GM19043 (cell line): Measurements from ENCODE around the gene HESX1.

Experiments
- ATAC-seq: cut with Tn5 transposase; IDR thresholded peaks from one replicate; pipeline ENCODE4 v1.9.1; 2021; ENCODE audit warnings: low read depth; ENCODE audit not compliant: unreplicated experiment

The HESX1 gene

DNA sequence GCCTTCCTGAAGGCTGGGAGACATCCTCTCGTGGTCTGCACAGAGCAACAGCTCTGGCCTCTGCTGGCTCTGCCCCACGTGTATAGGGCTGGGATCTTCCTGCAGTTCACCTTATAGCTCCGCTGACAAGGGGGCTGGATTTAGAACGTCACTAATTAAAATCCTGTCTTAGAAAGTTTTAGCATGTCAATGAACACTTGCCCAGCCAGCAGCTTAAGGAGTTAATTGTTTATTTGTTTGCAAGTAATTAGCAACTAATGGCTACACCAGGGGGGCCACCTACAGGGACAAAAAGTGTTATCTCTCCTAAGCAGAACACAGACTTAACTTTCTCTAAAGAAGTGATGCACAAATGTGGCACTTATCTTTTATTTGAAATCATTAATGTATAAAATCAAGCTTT lies at the start of gene HESX1:
TSS of gene HESX1 (minus strand) at position 84 of the 403 bp plus-strand sequence. CDS start at position 24, 60 bp downstream.
- ATAC-seq, result no peak

DNA sequence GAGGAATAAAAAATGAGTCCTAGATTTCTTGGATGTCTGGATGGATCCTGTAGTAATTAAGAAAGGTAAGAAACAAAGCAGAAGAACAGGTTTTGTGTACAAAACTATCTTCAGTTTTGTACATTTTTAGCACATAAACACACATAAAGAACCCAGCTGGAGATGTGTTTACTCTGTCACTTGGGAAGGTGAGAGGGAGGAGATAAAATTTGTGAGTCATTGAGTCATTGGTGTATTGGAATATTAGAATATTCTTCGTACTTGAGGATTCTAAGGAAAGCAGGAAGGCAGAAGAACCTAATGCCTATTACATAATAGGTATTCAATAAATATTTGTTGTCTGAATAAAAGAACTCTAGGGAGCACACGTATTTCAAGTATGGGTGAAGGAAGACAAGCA lies 45.2 kb upstream of the HESX1 start:
- no peak for ATAC-seq

DNA sequence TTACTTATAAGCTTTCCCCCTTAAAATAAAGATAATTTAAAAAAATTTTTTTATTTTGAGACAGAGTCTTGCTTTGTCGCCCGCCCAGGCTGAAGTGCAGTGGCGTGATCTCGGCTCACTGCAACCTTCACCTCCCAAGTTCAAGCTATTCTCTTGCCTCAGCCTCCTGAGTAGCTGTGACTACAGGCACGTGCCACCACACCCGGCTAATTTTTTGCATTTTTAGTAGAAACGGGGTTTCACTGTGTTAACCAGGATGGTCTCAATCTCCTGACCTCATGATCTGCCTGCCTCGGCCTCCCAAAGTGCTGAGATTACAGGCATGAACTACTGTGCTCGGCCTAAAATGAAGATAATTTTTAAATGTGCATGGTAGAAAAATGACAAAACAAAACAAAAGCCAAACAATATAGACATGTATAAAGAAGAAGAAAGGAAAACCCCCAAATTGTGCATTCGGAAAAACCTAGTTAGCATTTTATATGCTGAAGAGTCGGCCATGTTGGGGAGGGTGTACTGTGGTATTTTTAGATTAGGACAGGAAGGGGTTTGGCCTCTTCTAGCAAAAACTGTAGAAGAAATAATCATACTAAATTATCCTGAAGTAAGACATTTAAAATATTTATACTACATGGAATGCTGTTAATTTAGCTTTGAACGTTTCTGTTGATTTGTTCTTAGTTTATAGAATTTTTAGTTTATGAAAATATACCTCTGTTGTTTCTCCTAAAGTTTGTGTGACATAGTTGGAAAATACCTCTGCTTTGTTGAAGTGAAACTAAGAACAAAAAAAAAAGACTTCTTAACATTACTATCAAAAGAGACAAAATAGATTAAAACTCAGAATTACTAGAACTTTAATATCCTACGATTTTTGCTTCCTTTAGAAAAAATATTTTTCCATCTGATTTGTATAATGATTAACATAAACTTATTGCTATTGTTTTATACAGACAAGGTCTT lies 35.1 kb upstream of the HESX1 start:
- peak; percentile 59 for ATAC-seq

DNA sequence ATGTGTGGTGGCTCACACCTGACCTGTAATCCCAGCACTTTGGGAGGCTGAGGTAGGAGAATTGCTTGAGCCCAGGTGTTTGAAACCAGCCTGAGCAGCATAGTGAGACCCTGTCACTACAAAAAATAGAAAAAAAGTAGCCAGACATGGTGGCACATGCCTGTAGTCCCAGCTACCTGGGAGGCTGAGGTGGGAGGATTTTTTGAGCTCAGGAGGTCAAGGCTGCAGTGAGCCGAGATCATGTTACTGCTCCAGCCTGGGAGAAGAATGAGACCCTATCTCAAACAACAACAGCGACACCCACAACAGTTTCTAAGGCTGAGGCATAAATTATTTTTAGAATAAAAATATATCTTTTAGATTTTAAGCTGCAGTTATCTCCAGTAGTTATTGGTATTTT lies 34.0 kb upstream of the HESX1 start:
- ATAC-seq, result no peak

DNA sequence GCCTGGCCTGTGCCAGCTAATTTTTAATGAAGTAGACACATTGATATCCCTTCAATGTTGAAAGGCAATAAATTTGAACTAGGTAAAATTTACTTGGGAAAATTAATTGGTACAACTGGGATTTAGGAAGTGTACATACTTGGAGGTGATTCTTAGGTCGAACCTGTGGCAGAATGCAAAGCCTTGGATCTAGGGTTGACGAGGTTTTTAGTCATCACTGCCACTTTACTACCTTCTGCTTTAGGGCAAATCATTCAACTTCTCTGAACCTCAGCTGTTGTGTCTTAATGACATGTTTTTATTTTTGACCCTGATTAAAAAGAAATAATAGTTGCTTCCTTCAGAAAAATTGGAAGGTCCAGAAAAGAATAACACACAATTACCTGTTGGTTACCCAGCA lies 30.2 kb upstream of the HESX1 start:
- no peak for ATAC-seq

DNA sequence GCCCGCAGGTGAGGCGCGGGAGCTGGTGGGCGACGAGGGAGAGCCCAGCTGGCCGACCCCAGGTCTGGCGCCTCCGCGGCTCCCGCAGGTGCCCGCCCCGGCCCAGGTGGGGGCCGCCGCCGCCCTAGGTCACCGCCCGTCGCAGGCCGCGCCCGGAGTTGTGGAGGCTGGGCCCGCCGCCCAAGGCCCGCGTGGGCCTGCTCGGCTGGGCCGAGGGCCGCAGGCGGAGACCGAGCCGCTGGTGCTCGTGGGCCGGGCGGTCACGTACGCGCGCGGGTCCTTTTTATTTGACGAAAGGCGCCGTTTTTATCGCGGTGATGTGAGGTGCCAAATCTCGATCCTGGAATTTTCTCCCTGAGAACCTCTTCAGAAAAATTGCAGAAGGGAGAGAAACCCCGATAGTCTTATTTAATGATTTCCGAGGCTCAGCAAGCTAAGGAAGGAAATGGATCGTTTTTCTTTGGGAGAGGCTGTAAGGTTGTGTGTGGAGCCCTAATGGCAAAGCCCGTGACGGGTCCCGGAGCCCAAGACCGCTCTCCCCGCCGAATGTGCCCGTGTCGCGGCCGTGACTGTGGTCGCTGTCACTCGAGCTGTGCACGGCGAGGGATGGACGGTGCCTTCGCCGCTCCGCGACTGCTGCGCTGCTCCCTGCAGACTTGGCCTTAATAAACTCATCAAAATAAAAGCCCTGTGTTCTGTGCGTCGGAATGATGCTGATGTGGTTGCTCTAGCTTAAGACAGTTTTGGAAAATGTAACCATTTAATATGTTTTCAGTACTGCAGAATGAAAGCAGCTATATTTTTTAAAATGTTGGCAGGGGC lies 28.4 kb upstream of the HESX1 start:
- ATAC-seq, result peak; percentile 26

DNA sequence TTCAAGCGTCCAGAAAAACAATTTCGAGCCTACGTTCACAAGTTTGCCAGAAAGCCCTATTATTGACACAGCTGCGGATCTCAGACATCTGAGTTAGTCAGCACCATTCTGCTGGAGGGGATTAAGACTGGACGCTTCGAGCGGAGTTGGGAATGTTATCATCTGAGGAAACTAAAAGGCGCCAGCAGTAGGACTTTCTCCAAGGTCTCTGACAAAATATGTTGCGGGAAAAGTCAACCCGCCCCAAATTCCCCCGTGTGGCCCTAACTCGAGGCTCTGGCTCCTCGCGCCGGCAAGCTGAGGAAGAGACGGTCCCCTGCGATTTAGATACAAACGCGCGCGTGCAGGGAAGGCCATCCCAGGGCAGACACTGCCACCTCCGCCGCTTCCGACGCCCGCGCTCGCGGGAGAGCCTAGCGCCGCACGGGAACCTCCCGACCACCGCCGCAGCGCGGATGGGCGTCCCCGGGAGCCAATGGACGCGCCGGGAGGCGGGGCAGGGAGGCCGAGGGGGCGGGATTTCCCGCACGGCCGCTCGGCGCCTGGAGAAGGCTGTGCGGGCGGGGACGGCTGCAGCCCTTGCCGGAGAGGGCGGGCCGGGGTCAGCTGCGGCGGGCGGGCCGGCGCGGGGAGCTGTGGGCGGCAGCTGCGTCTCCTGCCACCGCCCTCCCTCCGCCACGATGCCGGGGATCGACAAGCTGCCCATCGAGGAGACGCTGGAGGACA lies 27.6 kb upstream of the HESX1 start, which contains the start of gene APPL1:
TSS of gene APPL1 (plus strand) at position 526 of the 726 bp plus-strand sequence. CDS start at position 681, 155 bp downstream.
- peak; percentile 76 for ATAC-seq

DNA sequence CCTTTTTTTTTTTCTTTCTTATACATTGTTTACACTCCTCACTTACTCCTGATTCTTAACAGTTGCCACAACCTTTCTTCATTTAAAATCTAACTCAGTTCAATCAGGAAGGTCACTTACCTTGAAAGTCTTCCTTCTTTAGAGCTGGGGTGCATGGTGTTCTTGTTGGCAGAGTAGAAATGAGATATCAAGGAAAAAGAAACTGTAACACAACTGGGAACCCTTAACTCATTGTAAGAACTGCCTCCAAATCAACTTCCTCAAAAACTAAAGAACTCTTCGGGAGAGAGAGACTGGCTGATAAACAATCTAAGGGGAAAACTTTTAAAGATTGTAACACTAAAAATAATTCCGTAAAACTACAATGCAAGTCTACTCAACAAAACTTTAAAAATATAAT lies 26.4 kb upstream of the HESX1 start:
- ATAC-seq, result no peak

DNA sequence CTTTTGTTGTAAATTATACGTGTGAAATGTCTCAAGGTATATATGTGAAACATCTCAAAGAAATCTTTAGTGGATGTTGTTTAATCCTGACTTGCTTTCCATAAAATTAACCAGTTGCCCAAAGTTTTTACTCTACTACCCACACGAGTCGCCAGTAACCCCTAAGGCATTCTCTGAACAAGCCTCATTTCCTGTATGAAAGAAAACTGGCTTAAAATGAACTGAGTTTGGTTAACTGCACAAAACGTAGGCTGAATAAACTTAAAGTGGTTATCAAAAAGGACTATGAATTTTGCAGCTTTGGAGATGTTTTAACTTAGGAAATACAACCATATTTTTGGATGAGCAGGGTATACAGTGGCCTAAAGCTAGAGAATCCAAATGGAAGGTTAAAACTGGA lies 25.1 kb upstream of the HESX1 start:
- ATAC-seq, result no peak

DNA sequence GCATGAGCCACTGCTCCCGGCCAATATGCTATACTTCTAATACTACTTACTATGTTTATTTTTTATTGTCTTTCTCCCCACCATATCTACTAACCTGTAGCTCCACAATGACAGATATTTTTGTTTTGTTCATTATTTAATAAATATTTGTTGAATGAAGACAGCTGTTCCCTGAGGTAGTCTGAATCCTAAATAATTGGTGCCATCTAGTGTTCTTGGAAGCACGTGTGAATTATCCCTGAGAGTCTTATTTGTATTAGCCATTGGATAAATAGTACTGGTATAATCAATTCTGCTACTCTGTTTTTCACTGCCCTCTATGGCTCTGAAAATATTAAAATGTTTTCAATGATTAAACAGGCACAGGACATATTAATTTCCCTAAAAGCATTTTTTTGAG lies 22.1 kb upstream of the HESX1 start:
- ATAC-seq, result no peak

DNA sequence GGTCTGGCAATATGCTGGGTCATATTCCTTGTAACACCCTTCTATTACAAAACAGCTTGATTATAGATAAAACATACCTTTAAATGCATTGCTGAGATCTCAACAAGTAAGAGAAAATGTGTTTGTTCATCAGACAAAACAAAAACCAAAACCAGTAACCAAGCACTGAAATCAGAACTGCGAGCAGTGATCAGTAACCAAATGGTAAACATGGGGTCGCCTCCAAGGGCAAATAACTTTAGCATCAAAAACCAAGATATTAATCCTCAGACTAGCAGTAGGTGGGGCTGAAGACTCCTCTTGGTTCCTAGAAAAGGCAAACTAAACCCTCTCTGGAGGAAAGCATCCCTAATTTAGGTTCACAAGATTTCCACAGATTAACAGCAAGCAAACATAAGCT lies 6.6 kb upstream of the HESX1 start:
- no peak for ATAC-seq

DNA sequence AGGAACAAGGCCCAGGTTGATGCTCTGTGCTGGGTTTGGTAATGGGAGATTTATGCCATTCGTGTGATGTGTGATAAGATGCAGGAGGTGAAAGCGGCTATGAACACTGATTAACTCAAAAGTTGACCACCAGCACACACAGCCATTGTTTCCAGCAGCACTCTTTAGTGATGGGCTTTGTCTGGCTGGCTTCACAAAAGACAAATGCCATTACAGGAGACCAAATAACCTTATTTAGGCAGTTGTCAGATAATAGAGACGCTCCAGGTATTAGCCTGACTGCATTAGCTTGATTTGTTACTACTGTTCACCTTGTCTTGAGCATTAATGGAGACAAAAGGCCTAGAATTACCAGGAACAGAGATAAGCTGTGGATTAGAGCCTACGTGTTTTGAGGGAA lies 5.1 kb downstream of the HESX1 start:
- ATAC-seq, result no peak

DNA sequence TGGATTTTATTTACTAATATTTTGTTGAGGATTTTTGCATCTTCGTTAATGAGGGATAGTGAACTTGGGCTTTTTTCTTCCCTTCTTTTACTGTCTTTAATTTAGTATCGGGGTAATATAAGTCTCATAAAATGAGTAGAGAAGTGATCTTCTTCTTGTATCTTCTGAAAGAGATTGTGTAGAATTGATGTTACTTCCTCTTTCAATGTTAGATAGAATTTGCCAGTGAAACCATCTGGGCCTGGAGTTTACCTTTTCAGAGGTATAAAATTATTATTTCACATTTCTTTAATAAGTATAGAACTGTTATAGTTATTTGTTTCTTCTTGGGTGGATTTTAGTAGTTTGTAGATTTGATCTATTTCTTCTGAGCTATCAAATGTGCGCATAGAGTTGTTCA lies 7.8 kb downstream of the HESX1 start:
- no peak for ATAC-seq

DNA sequence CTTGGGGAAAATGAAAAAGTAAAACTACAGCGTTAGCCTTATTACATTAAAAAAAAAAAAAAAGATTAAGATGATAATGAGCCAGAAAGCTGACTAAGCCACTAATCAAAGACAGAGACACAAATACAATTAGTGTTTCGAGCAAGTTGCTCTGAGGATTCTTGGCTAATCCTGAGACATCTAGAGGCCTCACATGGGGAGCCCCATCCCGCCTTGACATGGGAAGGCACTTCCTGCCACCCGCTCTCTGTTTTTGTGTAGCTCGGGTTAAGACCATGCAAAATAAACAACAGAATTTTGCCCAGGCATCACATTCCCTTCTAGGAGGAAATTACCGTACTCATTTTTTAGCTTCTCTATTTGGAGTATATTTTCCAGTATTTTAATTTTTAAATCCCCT lies 15.3 kb downstream of the HESX1 start:
- no peak for ATAC-seq

DNA sequence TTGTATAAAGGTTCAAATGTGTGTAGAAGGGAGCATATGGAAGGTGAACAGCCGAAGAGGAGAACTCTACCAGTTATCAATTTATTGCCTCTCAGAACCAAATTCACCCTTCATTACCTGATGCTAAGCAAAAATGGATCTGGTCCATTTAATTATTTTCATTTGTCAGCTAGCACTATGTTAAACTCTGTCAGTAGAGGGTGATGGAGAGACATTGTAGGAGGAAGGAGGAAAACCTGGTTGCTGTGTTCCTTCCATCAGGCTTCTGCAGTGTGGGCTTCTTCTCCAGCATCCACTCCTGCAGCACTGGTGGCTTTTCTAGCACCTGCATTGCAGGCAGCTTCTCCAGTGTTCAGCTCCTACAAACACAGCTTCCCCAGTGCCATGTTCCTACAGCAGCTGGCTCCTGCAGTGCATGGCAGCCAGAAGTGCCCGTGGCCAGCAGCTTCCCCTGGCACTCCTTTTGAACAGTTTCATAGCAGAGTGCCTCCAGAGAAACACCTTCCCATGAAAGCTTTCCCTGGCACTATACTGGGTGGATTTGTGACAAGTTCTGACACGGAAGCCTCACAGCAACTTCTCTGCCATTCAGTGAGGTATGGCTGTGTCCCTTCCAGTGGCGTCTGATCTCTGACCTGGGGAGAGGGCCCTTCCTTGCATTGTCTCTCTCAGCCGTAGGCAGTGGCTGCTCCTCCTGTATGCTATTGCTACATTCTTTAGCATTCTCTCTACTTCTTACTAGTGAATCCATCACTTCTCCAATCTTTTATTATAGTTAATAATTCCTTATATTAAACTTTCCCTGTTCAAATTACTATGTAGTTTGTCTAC lies 20.0 kb downstream of the HESX1 start:
- ATAC-seq, result no peak

DNA sequence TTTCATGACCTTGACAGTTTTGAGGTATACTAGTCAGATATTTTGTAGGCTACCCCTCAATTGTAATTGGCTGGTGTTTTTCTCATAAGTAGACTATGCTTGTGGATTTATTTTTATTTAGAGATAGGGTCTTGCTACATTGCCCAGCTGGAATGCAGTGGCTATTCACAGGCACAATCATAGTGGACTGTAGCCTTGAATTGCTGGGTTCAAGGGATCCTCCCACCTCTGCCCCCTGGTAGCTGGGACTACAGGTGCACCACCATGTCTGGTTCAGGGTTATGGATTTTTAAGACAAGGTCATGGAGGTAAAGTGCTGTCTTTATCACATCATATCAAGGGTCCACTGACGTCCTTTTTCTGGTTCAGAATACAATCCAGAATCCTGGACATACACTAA lies 23.7 kb downstream of the HESX1 start:
- ATAC-seq, result no peak

DNA sequence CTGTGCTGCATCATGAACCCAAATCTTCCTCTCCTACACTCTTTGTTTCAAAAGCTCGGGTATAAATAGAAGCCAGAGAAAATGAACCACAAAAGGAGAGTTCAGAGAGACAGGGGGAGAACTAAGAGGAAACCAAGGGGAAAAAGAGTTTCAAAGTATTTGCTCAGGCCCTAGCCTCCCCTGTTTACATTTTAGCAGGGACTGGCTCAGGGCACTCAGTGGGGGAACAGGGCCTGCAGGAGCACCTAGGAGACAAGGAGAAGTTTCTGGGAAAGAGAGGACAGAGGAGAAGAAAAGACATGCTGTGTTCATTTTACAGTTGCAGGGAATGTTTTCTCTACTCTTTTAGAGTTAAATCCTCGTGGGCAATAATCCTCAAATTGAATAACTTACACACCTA lies 26.1 kb downstream of the HESX1 start:
- ATAC-seq, result no peak

DNA sequence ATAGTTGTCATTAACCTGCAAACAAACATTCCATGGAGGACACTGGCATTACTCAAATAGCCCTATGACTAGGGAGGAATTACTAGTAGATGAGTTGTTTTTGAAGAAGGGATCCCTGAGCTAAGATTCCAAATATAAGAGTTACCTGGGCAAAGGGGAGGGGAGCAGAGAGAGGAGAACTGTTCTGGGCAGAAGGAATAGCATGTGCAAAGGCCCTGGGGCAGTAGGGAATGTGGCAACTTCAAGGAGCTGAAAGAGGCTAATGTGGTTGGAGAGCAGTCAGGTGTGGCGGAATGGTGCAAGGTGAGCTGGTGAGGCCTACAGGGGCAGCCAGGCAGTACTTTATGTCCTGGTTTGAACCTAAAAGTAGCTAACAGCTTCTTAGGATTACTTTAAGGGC lies 28.8 kb downstream of the HESX1 start:
- ATAC-seq, result no peak

DNA sequence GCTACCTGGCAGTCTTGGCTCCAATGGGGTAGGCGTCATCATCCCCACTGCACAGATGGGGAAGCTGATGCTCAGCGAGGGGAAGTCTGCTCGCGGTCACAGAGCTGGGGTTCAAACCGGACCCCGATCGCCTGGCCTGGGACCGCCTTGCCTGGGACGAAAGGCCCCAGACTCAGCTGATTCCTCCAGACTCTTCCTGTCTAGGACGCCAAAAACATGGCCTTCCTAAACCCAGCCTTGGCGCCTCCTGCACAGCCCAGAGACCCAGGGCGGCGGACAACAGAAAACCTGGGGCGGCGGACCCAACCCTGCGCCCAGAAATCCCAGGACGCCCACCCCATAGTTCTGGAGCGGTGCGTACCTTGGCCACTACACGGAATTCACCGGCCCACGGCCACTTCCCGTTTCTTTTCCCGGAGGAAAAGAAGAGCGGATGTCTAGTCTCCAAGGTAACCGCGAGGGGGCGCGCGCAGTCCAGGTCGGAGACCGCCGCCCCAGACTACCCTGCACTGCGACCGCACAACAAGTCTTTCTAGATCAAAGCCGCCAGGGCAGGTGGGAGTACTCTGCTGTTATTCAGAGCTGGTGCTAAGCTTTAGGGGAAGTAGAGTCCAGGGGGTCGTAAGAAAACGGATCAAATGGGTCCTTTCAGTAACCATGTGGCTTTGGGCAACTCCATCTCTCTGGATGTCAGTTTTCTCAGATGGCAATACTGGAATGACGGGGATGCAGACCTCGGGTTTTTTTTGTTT lies 29.7 kb downstream of the HESX1 start:
- peak; percentile 71 for ATAC-seq
